Lung (tissue), 12 donors: Measurements from ENCODE around the gene C10orf67. TPM values are rescaled to one million over a fixed set of nuclear protein-coding genes. Genes with fewer than 3 reads are reported as not detected.

Experiments used
- ATAC-seq: fragments of 200-7000 bp; cut with Tn5 transposase; one replicate; pipeline ENCODE4 v1.9.1; 2020; ENCODE audit warnings: moderate number of reproducible peaks; ENCODE audit not compliant: insufficient read depth, low FRiP score
- DNase-seq, 3 donors: peaks; one replicate each; pipeline ENCODE4 v3.0.0-alpha.2; 2013 to 2017
- H3K27ac ChIP-seq, 2 donors: one replicate each; pipeline ENCODE4 v1.5.1; 2013; ENCODE audit warnings: mild to moderate bottlenecking in 2 of 2, moderate library complexity in 2 of 2, control low read depth in 1 of 2, inconsistent platforms in 1 of 2, low read depth in 1 of 2, low read length in 1 of 2
- H3K27me3 ChIP-seq, 3 donors: one replicate each; pipeline ENCODE4 v1.5.1; 2013; ENCODE audit warnings: low read length in 2 of 3; ENCODE audit not compliant: control insufficient read depth in 3 of 3, insufficient read depth in 3 of 3
- H3K36me3 ChIP-seq, 4 donors: one replicate each; pipeline ENCODE4 v1.5.1; 2013; ENCODE audit warnings: low read length in 4 of 4, mild to moderate bottlenecking in 1 of 4, moderate library complexity in 1 of 4; ENCODE audit not compliant: control insufficient read depth in 4 of 4, insufficient read depth in 4 of 4
- H3K4me1 ChIP-seq, 5 donors: one replicate each; pipeline ENCODE4 v1.5.1; 2013; ENCODE audit warnings: low read length in 5 of 5, mild to moderate bottlenecking in 2 of 5, moderate library complexity in 1 of 5; ENCODE audit not compliant: control insufficient read depth in 5 of 5, insufficient read depth in 5 of 5
- H3K4me3 ChIP-seq: one replicate; pipeline ENCODE4 v1.5.1; 2013; ENCODE audit warnings: mild to moderate bottlenecking, control low read depth, moderate library complexity
- H3K9ac ChIP-seq, 2 donors: one replicate each; pipeline ENCODE4 v1.5.1; 2013; ENCODE audit warnings: low read length in 2 of 2, control low read depth in 1 of 2; ENCODE audit not compliant: insufficient read depth in 1 of 2
- H3K9me3 ChIP-seq, 4 donors: one replicate each; pipeline ENCODE4 v1.5.1; 2013; ENCODE audit warnings: low read length in 3 of 4, mild to moderate bottlenecking in 1 of 4, moderate library complexity in 1 of 4; ENCODE audit not compliant: control insufficient read depth in 4 of 4, insufficient read depth in 3 of 4
- CTCF ChIP-seq: IDR thresholded peaks from 2 replicates; pipeline ENCODE4 v1.5.1; 2012; ENCODE audit warnings: mild to moderate bottlenecking; ENCODE audit errors: control extremely low read depth, extremely low read depth
- WGBS, 2 donors: extraction: QIAGEN DNeasy Blood & Tissue Kit; methylation state at CpG; one replicate each; pipeline ENCODE4 v1.1.7; 2013; 5-methylcytosine and 5-hydroxymethylcytosine counted together
- polyA plus RNA-seq, 2 donors: library from polyadenylated mRNA; stranded (reverse); fragments of 200-250 nt; gene quantifications; one replicate each; pipeline ENCODE4 v1.2.1, GENCODE V29; 2013
- total RNA-seq, 2 donors: library from RNA; depleted of rRNA in 1 of 2; stranded (reverse); fragments of >200 nt in 1 of 2; gene quantifications; one replicate each; pipeline ENCODE4 v1.2.1, GENCODE V29; 2014 to 2021
- donor health status: control.
- donor health status: control.
- donor health status: Bipolar disorder and iron deficiency.
- donor health status: healthy.
- donor health status: DM: yes; HTN: yes; CAD: no.

C10orf67 gene
- total and polyA plus RNA-seq, 4 donors: 0.33 to 2.3 (median 0.91) TPM

GRCh38 chr10:23291551-23292334 is 52.9 kb downstream of the C10orf67 start:
- no peak for TF ChIP-seq CTCF

GRCh38 chr10:23284674-23285335 is 59.8 kb downstream of the C10orf67 start:
- no peak for ATAC-seq
- 55 to 65% methylated on average over 2 of the region's 2 CpGs for WGBS, 2 donors

More at GRCh38 chr10:23291551-23292334, 52.9 kb downstream of the C10orf67 start:
- Histone ChIP-seq H3K9me3 (no peaks in the 10 kb centered on the region), H3K36me3 (no peaks in the 10 kb centered on the region), H3K27me3 (peaks cover 3 to 8% (median 3%) of the 10 kb centered on the region in 3 donors), H3K4me3 (no peak overlapping the region), H3K4me1 (peaks cover 0 to 9% (median 0%) of the 10 kb centered on the region in 5 donors), H3K9ac (no peak overlapping the region), H3K27ac (no peak overlapping the region)
- 57 to 65% methylated on average over 13 of the region's 13 CpGs for WGBS, 2 donors
- no peak for ATAC-seq
- peak; percentile 59 to 66 (median 61) for DNase-seq

GRCh38 chr10:23284155-23284554 is 60.4 kb downstream of the C10orf67 start:
- WGBS, 2 donors: 70 to 71% methylated on average over 3 of the region's 3 CpGs
- H3K27me3 ChIP-seq: peaks cover 0 to 9% (median 4%) of the 10 kb centered on the region in 3 donors
- H3K27ac ChIP-seq: no peak overlapping the region
- peaks cover 0 to 2% (median 0%) of the 10 kb centered on the region in 4 donors for H3K9me3 ChIP-seq
- ATAC-seq (no peak), DNase-seq (no peak)
- no peak overlapping the region for H3K4me3 ChIP-seq
- H3K36me3 ChIP-seq: no peaks in the 10 kb centered on the region
- TF ChIP-seq CTCF: no peak
- H3K4me1 ChIP-seq: no peaks in the 10 kb centered on the region
- H3K9ac ChIP-seq: no peak overlapping the region

More at GRCh38 chr10:23284674-23285335, 59.8 kb downstream of the C10orf67 start:
- Histone ChIP-seq H3K9me3 (no peaks in the 10 kb centered on the region), H3K4me1 (no peaks in the 10 kb centered on the region), H3K27me3 (peaks cover 0 to 9% (median 4%) of the 10 kb centered on the region in 3 donors), H3K4me3 (no peak overlapping the region), H3K9ac (no peak overlapping the region), H3K36me3 (no peaks in the 10 kb centered on the region), H3K27ac (no peak overlapping the region)
- DNase-seq: no peak
- TF ChIP-seq CTCF: no peak
